Measurements from ENCODE around the gene TMEM81. TPM values are rescaled to one million over a fixed set of nuclear protein-coding genes. Genes with fewer than 3 reads are reported as not detected.

TMEM81 gene
- total RNA-seq, 1 donor from 2014 or later, result 3.3 TPM

DNA sequence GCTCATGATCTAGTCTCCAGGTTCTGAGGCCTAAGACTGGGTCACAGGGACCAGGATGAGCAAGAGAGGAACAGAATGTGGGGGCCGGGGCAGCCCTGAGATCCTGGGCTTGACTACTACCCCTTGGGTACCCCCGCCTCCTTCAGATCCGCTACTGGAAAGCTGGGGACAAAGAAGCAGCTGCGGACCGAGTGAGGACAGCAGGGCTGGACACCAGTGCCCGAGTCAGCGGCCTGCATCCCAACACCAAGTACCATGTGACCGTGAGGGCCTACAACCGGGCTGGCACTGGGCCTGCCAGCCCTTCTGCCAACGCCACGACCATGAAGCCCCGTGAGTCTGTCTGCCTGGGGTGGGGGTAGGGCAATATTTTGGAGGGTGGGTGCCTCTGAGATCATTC lies 12.5 kb downstream of the TMEM81 start:
- Histone ChIP-seq H2AFZ (replicated peaks) (no peak overlapping the region), H3K9me3 (ENCODE audit: low read depth) (no peaks in the 10 kb centered on the region), H3K27me3 (no peaks in the 10 kb centered on the region), H3F3A (ENCODE audit: low read depth) (no peaks in the 10 kb centered on the region), H3K36me3 (no peaks in the 10 kb centered on the region), H3K79me2 (ENCODE audit: low read depth) (no peaks in the 10 kb centered on the region), H3K4me1 (no peaks in the 10 kb centered on the region), H3K4me3 (no peak overlapping the region), H4K20me1 (ENCODE audit: low read depth) (no peaks in the 10 kb centered on the region), H3K9ac (no peak overlapping the region), H3K27ac (no peak overlapping the region), H3K4me2 (no peak overlapping the region)
- TF ChIP-seq, protein P1, sequence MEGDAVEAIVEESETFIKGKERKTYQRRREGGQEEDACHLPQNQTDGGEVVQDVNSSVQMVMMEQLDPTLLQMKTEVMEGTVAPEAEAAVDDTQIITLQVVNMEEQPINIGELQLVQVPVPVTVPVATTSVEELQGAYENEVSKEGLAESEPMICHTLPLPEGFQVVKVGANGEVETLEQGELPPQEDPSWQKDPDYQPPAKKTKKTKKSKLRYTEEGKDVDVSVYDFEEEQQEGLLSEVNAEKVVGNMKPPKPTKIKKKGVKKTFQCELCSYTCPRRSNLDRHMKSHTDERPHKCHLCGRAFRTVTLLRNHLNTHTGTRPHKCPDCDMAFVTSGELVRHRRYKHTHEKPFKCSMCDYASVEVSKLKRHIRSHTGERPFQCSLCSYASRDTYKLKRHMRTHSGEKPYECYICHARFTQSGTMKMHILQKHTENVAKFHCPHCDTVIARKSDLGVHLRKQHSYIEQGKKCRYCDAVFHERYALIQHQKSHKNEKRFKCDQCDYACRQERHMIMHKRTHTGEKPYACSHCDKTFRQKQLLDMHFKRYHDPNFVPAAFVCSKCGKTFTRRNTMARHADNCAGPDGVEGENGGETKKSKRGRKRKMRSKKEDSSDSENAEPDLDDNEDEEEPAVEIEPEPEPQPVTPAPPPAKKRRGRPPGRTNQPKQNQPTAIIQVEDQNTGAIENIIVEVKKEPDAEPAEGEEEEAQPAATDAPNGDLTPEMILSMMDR (IDR thresholded peaks at IDR 0.05), result no peak
- TF ChIP-seq EZH2 (IDR thresholded peaks at IDR 0.05) (no peak), EZH2phosphoT487 (IDR thresholded peaks at IDR 0.05) (no peak)
- Mint-ChIP-seq H3K4me1 (peaks cover 11% of the 10 kb centered on the region), H3K9me3 (no peaks in the 10 kb centered on the region), H3K27ac (no peak overlapping the region), H3K4me3 (no peak overlapping the region), H3K27me3 (ENCODE audit: insufficient read depth, low read depth) (peaks cover 2% of the 10 kb centered on the region), H3K36me3 (no peaks in the 10 kb centered on the region)
- DNase-seq (ENCODE audit: low spot score), result no peak

- Histone ChIP-seq H3K4me1 (no peaks in the 10 kb centered on the region), H3K36me3 (no peaks in the 10 kb centered on the region), H3K27me3 (no peaks in the 10 kb centered on the region), H2AFZ (replicated peaks) (no peak overlapping the region), H3K4me2 (no peak overlapping the region), H3K9me3 (ENCODE audit: low read depth) (no peaks in the 10 kb centered on the region), H3K9ac (no peak overlapping the region), H4K20me1 (ENCODE audit: low read depth) (no peaks in the 10 kb centered on the region), H3F3A (ENCODE audit: low read depth) (no peaks in the 10 kb centered on the region), H3K79me2 (ENCODE audit: low read depth) (no peaks in the 10 kb centered on the region), H3K4me3 (no peak overlapping the region), H3K27ac (no peak overlapping the region)
- H3K4me1 Mint-ChIP-seq, result peaks cover 6% of the 10 kb centered on the region
- peak overlapping the region; percentile 68 for H3K27ac Mint-ChIP-seq
- H3K9me3 Mint-ChIP-seq, result no peaks in the 10 kb centered on the region
- no peak for TF ChIP-seq EZH2phosphoT487 (IDR thresholded peaks at IDR 0.05)
- no peak for TF ChIP-seq EZH2 (IDR thresholded peaks at IDR 0.05)
- TF ChIP-seq, protein P1 (IDR thresholded peaks at IDR 0.05), result no peak
- no peaks in the 10 kb centered on the region for H3K36me3 Mint-ChIP-seq
- H3K27me3 Mint-ChIP-seq (ENCODE audit: insufficient read depth, low read depth), result peaks cover 4% of the 10 kb centered on the region
- no peak for DNase-seq (ENCODE audit: low spot score)
- no peak overlapping the region for H3K4me3 Mint-ChIP-seq
Observed at GRCh38 chr1:205071028-205071409, 13.2 kb downstream of the TMEM81 start.

GRCh38 chr1:205069371-205070125 lies 14.7 kb downstream of the TMEM81 start:
- Mint-ChIP-seq H3K9me3 (no peaks in the 10 kb centered on the region), H3K27me3 (ENCODE audit: insufficient read depth, low read depth) (peaks cover 7% of the 10 kb centered on the region), H3K4me1 (peaks cover 6% of the 10 kb centered on the region), H3K4me3 (no peak overlapping the region), H3K27ac (no peak overlapping the region), H3K36me3 (no peaks in the 10 kb centered on the region)
- TF ChIP-seq, protein P1 (IDR thresholded peaks at IDR 0.05), result no peak
- H3K9ac ChIP-seq, result no peak overlapping the region
- no peak overlapping the region for H3K4me3 ChIP-seq
- no peak overlapping the region for H3K27ac ChIP-seq
- H3K36me3 ChIP-seq, result no peaks in the 10 kb centered on the region
- no peaks in the 10 kb centered on the region for H3K79me2 ChIP-seq (ENCODE audit: low read depth)
- H3K4me2 ChIP-seq, result no peak overlapping the region
- H3K9me3 ChIP-seq (ENCODE audit: low read depth), result no peaks in the 10 kb centered on the region
- H3K27me3 ChIP-seq, result no peaks in the 10 kb centered on the region
- no peaks in the 10 kb centered on the region for H3F3A ChIP-seq (ENCODE audit: low read depth)
- no peaks in the 10 kb centered on the region for H3K4me1 ChIP-seq
- H2AFZ ChIP-seq (replicated peaks), result no peak overlapping the region
- no peak for DNase-seq (ENCODE audit: low spot score)
- no peaks in the 10 kb centered on the region for H4K20me1 ChIP-seq (ENCODE audit: low read depth)

All from neural progenitor cell (in vitro differentiated cells).